ENCODE results near the gene AOPEP.

DNA sequence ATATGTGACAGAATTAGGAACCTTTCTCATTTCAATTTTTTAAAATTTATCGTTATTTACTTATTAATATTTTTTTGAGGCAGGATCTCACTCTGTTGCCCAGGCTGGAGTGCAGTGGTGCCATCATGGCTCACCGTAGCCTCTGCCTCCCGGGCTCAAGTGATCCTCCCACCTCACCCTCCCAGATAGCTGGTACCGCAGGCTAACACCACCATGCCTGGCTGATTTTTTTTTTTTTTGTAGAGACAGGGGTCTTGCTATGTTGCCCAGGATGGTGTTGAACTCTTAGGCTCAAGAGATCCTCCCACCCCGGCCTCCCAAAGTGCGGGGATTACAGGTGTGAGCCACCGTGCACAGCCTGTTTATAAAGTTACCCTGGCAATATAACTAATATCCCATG lies 275.2 kb downstream of the AOPEP start:
- TF ChIP-seq, protein P1, sequence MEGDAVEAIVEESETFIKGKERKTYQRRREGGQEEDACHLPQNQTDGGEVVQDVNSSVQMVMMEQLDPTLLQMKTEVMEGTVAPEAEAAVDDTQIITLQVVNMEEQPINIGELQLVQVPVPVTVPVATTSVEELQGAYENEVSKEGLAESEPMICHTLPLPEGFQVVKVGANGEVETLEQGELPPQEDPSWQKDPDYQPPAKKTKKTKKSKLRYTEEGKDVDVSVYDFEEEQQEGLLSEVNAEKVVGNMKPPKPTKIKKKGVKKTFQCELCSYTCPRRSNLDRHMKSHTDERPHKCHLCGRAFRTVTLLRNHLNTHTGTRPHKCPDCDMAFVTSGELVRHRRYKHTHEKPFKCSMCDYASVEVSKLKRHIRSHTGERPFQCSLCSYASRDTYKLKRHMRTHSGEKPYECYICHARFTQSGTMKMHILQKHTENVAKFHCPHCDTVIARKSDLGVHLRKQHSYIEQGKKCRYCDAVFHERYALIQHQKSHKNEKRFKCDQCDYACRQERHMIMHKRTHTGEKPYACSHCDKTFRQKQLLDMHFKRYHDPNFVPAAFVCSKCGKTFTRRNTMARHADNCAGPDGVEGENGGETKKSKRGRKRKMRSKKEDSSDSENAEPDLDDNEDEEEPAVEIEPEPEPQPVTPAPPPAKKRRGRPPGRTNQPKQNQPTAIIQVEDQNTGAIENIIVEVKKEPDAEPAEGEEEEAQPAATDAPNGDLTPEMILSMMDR (IDR thresholded peaks at IDR 0.05), result no peak
- no peak for TF ChIP-seq POLR2A (IDR thresholded peaks at IDR 0.05)

Data from testis (tissue), 2 donors.